Measurements from ENCODE around the gene C17orf114.

Gene C17orf114

DNA sequence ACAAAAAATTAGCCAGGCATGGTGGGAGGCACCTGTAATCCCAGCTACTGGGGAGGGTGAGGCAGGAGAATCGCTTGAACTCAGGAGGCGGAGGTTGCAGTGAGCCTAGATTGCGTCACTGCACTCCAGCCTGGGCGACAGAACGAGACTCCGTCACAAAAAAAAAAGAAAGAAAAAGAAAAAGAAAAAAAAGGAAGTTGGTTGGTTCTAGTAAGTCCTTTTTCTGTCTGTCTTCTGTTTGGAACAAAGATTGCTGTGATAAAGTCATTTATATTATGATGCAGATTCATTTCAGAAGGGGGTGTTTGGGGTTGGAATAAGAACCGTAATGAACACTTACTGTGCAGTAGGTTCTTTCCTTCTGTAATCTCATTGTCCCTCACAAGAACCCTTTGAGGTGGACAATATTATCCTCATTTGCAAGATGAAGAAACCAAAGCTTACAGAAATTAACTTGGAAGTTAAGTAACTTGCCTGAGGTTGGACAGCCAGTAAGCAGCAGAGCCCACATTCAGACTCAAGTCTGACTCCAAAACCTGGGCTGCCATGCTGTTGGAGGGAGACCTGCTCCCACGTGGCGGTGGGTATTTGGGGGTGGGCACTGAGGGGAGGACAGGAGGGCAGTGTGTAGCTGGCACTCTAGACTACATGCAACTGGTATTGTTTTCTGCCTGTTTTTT, 41.3 kb upstream of the C17orf114 start:
- TF ChIP-seq, protein P1, sequence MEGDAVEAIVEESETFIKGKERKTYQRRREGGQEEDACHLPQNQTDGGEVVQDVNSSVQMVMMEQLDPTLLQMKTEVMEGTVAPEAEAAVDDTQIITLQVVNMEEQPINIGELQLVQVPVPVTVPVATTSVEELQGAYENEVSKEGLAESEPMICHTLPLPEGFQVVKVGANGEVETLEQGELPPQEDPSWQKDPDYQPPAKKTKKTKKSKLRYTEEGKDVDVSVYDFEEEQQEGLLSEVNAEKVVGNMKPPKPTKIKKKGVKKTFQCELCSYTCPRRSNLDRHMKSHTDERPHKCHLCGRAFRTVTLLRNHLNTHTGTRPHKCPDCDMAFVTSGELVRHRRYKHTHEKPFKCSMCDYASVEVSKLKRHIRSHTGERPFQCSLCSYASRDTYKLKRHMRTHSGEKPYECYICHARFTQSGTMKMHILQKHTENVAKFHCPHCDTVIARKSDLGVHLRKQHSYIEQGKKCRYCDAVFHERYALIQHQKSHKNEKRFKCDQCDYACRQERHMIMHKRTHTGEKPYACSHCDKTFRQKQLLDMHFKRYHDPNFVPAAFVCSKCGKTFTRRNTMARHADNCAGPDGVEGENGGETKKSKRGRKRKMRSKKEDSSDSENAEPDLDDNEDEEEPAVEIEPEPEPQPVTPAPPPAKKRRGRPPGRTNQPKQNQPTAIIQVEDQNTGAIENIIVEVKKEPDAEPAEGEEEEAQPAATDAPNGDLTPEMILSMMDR (conservative IDR thresholded peaks at IDR 0.05; ENCODE audit: low read depth), result no peak
- peak overlapping the region; percentile 49 for H3K27ac ChIP-seq
- ChIA-PET POLR2A (ENCODE audit: low non-redundant PET) (no interaction called here), CTCF (no interaction called here)
- DNase-seq (ENCODE audit: low spot score), result no peak

DNA sequence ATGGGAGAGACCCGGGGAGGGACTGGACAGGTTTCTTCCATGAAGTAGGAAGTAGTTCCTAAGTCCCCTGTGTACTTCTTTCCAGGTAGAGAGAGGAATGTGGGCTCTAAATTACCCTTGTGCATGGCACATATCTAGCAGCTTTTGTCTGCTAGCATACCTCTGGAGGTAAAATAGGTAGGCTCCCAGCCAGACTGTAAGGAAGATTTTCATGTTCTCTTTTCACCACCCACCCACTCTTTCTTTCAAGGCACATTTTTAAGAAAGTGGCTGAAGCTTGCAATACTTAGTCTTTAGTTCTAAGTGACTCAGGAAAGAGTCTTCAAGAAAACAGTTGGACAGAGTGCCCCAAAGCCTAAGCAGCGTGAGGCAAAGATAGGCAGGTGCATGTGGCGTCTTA, 40.2 kb upstream of the C17orf114 start:
- TF ChIP-seq, protein P1 (conservative IDR thresholded peaks at IDR 0.05; ENCODE audit: low read depth), result no peak
- DNase-seq (ENCODE audit: low spot score), result no peak
- ChIA-PET CTCF (no interaction called here), POLR2A (ENCODE audit: low non-redundant PET) (no interaction called here)
- H3K27ac ChIP-seq, result no peak overlapping the region; the same call in 1 of the 2 replicates

DNA sequence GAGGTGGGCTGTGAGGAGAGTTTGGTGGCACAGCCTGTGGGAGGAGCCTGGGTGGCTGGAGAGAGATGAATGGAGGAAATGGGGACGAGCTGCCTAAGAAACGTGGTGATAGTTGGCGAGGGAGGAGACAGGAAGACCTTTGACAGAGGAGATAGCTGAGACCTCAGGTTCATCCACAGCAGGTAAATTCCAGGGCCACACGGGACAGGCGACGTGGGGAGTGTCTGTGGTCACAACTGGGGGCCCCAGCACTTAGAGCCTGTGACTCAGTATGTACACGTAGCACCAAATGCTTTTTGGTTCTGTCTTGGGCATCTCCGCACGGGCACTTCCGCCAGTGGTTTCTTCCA, 38.7 kb upstream of the C17orf114 start:
- TF ChIP-seq, protein P1 (conservative IDR thresholded peaks at IDR 0.05; ENCODE audit: low read depth), result no peak
- ChIA-PET CTCF (interaction anchor here (0.6 kb wide), 1 partner anchor 471 kb away, joined by 3 read pairs; no protein-coding TSS in a partner anchor), POLR2A (ENCODE audit: low non-redundant PET) (no interaction called here)
- H3K27ac ChIP-seq, result peak overlapping the region; percentile 27
- no peak for DNase-seq (ENCODE audit: low spot score)

DNA sequence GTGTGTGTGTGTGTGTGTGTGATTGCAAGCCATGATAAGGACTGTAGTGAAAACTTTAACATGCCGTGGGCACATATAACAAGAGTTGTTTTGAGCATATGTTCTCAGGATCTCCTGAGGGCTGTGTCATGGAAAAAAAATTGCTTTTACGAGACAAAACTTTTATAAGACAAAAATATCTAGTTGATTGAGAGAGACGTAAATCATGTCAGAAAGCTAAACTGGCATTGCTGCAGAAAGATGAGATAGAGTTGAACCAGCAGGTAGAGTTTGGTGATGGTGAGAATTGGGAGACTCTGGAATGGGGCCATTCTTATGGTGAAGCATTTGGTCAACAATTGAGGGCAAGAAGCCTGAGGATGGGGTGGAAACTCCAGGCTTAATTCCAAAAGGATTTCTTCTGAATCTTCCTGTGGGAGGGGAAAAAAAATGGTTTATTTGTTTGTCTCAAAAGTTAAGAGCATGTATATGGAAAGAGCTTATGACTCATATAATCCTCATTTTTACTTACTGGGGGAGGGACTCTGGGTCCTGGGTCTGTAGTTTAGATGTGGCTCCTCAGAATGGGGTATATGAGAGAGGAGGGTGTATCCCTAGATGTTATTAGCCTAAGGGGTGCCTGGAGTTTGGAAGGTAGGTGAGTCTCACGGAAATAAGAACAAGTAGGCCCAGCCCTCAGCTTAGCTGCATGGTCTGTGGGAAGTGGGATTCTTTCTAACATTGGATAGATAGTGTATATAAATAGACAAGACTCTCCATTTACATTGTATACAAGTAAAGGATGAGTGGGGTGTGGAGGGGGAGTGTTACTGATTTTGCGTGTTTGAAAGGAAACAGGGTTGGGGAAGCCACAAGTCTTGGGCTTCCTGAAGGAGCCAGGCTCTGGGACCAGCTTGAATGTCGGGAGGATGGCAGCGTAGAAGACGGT, 38.1 kb upstream of the C17orf114 start:
- TF ChIP-seq, protein P1 (conservative IDR thresholded peaks at IDR 0.05; ENCODE audit: low read depth), result no peak
- ChIA-PET CTCF (interaction anchor here (0.6 kb wide), 1 partner anchor 470 kb away, joined by 3 read pairs; no protein-coding TSS in a partner anchor), POLR2A (ENCODE audit: low non-redundant PET) (interaction anchor here (1.0 kb wide), 1 partner anchor 9 kb away, joined by 3 read pairs; no protein-coding TSS in a partner anchor)
- peak overlapping the region; percentile 27 for H3K27ac ChIP-seq
- no peak for DNase-seq (ENCODE audit: low spot score)

DNA sequence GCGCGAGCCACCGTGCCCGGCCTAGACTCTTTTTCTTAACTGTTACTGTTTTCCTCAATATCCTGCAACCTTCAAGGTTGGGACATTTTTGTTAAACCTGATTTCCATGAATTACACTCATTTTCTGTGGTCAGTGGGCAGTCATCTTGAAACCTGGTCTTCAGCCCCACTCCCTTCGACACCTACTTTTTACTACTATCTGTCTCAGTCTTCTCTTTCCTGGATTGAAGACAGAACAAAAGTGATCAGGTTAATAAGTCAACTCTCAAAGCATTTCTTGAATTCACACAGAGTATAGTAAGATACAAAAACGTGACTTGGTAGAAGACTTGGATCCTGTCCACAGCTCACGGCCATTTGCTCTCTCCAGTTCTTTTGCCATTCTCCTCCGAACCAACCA, 37.1 kb upstream of the C17orf114 start:
- TF ChIP-seq, protein P1 (conservative IDR thresholded peaks at IDR 0.05; ENCODE audit: low read depth), result no peak
- ChIA-PET POLR2A (ENCODE audit: low non-redundant PET) (interaction anchor here (1.0 kb wide), 1 partner anchor 10 kb away, joined by 3 read pairs; no protein-coding TSS in a partner anchor), CTCF (no interaction called here)
- no peak for DNase-seq (ENCODE audit: low spot score)
- 0 out of 2 replicates have a peak overlapping the region, but pooled peaks have one; percentile 13 for H3K27ac ChIP-seq

DNA sequence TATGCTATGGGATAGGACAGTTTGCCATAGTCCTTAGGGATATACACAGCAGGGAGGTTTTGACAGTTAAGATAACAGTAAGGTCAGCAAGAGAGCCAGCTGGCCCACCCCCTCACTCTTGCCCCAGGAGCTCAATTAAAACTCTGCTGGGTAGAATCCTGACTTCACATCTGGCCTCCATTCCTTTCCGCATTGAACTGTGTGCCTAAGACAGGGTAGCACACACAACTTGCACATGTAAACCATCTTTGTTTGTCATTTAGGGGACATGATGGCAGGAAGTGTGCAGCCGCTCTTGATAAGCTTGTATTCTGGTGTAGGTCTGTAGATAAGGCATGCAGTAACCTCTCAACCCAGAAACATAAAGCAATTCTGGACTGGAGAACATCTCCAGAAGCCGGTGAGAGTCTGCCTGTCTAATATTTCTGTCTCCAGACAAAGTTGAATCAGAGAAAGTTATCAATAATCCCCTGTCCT, 36.2 kb upstream of the C17orf114 start:
- ChIA-PET CTCF (interaction anchor here (0.6 to 1.1 kb wide), 2 partner anchors 44 to 51 kb away, joined by 3 read pairs; no protein-coding TSS in a partner anchor), POLR2A (ENCODE audit: low non-redundant PET) (no interaction called here)
- no peak overlapping the region for H3K27ac ChIP-seq
- no peak for DNase-seq (ENCODE audit: low spot score)
- TF ChIP-seq, protein P1 (conservative IDR thresholded peaks at IDR 0.05; ENCODE audit: low read depth), result no peak
